Progenitor cell of endocrine pancreas (in vitro differentiated cells): ENCODE measurements around the gene TRPM3. TPM values are rescaled to one million over a fixed set of nuclear protein-coding genes. Genes with fewer than 3 reads are reported as not detected.

Experiments
- DNase-seq: peaks from one replicate; pipeline ENCODE4 v3.0.0; 2021; ENCODE audit warnings: low spot score; ENCODE audit not compliant: unreplicated experiment
- H3K27ac Mint-ChIP-seq: 2 replicates; pipeline ENCODE4 v1.8.0; 2021; ENCODE audit warnings: mild to moderate bottlenecking, moderate library complexity, mixed read lengths
- H3K27me3 Mint-ChIP-seq: 2 replicates; pipeline ENCODE4 v1.8.0; 2021; ENCODE audit warnings: mixed read lengths
- H3K36me3 Mint-ChIP-seq: 2 replicates; pipeline ENCODE4 v1.8.0; 2022; ENCODE audit warnings: mixed read lengths; ENCODE audit not compliant: insufficient read depth
- H3K4me1 Mint-ChIP-seq: 2 replicates; pipeline ENCODE4 v1.8.0; 2021; ENCODE audit warnings: low read depth, mixed read lengths
- H3K4me3 Mint-ChIP-seq: 2 replicates; pipeline ENCODE4 v1.8.0; 2021; ENCODE audit warnings: low read depth, mild to moderate bottlenecking, moderate library complexity, mixed read lengths
- H3K9me3 Mint-ChIP-seq: 2 replicates; pipeline ENCODE4 v1.8.0; 2021; ENCODE audit warnings: low read depth, mixed read lengths
- total RNA-seq: library from RNA; stranded (reverse); gene quantifications from 2 replicates; pipeline ENCODE4 v1.2.1, GENCODE V29; 2021
- TF ChIP-seq, protein P1 (sequence below): fragments of 200-600 bp; sonication (generic); IDR thresholded peaks from one replicate; pipeline ENCODE4 v1.5.0; 2021; ENCODE audit warnings: antibody characterized with exemption, mild to moderate bottlenecking; ENCODE audit not compliant: unreplicated experiment

The TRPM3 gene
- total RNA-seq, 1 donor from 2014 or later, result 1.6 TPM

DNA sequence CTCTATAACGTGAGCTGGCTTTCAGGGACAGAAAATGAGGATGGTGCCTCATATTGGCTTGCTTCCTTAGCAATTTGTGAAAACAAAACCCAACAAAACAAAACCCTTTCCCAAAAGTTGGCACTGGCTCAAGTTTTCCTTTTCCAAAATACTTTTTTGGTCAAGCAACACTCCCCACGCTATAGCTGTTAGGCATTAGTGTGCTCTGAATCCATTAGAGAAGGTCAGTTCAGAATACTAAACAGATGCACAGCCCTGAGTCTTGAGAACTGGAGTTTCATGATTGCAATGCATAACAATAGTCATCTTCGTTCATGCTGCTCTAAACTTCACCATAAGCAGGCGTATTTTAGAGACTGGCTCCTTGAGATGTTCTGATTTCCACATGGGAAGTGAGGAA lies 534.9 kb downstream of the TRPM3 start:
- no peaks in the 10 kb centered on the region for H3K36me3 Mint-ChIP-seq
- no peaks in the 10 kb centered on the region for H3K9me3 Mint-ChIP-seq
- H3K4me1 Mint-ChIP-seq, result peaks cover 9% of the 10 kb centered on the region

DNA sequence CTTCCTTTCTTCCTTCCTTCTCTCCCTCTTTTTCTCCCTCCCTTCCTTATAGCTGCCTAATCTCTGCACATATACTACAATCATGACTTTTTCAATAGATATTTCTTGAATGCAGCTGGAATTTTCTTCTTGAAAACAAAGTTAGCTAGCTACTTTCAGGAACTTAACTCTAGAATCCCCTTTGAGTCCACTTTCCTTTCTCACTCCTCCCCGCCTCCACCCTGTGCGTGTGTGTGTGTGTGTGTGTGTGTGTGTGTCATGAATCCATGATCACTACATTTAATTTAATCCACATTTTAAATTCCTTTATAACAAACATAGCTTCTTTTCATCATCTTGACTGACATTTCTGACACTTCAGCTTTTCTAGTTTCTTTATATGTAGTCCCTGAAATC lies 539.5 kb downstream of the TRPM3 start:
- no peak for DNase-seq
- H3K4me1 Mint-ChIP-seq, result peaks cover 2% of the 10 kb centered on the region
- no peaks in the 10 kb centered on the region for H3K9me3 Mint-ChIP-seq
- H3K27ac Mint-ChIP-seq, result no peak overlapping the region
- no peaks in the 10 kb centered on the region for H3K36me3 Mint-ChIP-seq
- H3K27me3 Mint-ChIP-seq, result peaks cover 3% of the 10 kb centered on the region
- TF ChIP-seq, protein P1, sequence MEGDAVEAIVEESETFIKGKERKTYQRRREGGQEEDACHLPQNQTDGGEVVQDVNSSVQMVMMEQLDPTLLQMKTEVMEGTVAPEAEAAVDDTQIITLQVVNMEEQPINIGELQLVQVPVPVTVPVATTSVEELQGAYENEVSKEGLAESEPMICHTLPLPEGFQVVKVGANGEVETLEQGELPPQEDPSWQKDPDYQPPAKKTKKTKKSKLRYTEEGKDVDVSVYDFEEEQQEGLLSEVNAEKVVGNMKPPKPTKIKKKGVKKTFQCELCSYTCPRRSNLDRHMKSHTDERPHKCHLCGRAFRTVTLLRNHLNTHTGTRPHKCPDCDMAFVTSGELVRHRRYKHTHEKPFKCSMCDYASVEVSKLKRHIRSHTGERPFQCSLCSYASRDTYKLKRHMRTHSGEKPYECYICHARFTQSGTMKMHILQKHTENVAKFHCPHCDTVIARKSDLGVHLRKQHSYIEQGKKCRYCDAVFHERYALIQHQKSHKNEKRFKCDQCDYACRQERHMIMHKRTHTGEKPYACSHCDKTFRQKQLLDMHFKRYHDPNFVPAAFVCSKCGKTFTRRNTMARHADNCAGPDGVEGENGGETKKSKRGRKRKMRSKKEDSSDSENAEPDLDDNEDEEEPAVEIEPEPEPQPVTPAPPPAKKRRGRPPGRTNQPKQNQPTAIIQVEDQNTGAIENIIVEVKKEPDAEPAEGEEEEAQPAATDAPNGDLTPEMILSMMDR, result no peak
- no peak overlapping the region for H3K4me3 Mint-ChIP-seq

More for the DNA sequence above, 534.9 kb downstream of the TRPM3 start:
- TF ChIP-seq, protein P1, result no peak
- no peak overlapping the region for H3K27ac Mint-ChIP-seq
- no peak overlapping the region for H3K4me3 Mint-ChIP-seq
- no peaks in the 10 kb centered on the region for H3K27me3 Mint-ChIP-seq
- no peak for DNase-seq

DNA sequence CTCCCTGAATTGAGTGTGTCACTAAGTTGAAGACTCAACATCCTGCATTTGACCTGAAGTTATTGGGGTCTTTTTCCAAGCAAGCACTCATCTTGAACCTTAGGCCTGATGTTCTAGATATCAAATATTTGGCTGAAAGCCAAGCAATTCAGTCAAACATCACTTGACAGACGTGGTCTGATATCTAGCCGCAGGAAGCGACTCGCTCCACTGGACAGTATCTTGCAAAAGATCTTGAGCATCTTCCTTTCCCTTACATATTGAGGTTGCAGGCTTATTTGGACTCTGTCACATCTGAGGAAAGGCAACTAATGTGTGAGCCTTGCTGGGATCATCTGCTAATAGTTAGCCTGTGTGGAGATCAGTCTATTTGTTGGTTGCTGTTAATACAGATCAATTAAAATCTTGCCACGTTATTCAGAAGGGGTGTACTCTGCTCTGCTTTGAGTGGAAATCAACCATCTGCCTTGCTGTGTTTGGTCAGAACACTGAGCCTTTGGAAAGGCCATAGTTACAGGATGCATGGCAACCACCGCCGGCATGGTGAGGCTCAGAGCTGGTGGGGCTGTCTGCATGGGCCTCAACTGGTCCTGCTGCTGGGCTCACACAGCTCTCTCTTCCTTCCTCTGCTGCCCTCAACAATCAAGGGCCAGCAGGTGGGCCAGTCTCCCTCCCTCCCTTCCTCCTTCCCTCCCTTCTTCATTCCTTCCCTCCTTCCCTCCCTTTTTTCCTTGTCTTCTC lies 540.0 kb downstream of the TRPM3 start:
- TF ChIP-seq, protein P1, result no peak
- no peaks in the 10 kb centered on the region for H3K9me3 Mint-ChIP-seq
- H3K27ac Mint-ChIP-seq, result no peak overlapping the region

DNA sequence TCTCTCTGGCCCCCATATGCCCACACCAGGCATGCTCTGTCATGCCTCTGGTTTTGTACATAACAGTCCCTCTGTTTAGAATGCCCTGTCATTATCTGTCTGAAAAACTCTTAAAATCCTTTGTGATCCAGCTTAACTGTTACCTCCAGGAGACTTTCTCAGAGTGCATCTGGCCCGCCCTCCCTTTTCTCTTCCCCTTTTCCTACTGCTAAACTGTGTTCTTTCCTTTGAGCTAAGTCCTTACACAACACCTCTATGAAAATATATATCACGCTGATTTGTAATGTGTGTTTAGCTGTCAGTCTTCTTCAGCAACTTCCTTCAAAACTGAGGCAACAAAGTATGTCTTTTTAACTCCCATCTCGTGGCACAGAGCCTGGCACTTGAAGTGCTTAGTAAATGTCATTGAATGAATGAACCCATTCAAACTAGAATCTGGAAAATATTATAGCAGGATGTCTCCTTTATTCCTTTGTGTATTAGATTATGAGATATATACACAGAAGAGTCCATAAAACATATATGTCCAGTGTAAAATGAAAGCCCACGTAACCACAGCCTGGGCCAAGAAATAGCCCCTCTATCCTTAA lies 540.7 kb downstream of the TRPM3 start:
- Mint-ChIP-seq H3K27me3 (peaks cover 3% of the 10 kb centered on the region), H3K27ac (no peak overlapping the region), H3K4me3 (no peak overlapping the region), H3K4me1 (peaks cover 2% of the 10 kb centered on the region), H3K9me3 (no peaks in the 10 kb centered on the region), H3K36me3 (no peaks in the 10 kb centered on the region)
- TF ChIP-seq, protein P1, result no peak
- DNase-seq, result no peak

More for the DNA sequence above, 540.0 kb downstream of the TRPM3 start:
- peaks cover 2% of the 10 kb centered on the region for H3K4me1 Mint-ChIP-seq
- no peak for DNase-seq
- H3K4me3 Mint-ChIP-seq, result no peak overlapping the region
- peaks cover 3% of the 10 kb centered on the region for H3K27me3 Mint-ChIP-seq
- H3K36me3 Mint-ChIP-seq, result no peaks in the 10 kb centered on the region

DNA sequence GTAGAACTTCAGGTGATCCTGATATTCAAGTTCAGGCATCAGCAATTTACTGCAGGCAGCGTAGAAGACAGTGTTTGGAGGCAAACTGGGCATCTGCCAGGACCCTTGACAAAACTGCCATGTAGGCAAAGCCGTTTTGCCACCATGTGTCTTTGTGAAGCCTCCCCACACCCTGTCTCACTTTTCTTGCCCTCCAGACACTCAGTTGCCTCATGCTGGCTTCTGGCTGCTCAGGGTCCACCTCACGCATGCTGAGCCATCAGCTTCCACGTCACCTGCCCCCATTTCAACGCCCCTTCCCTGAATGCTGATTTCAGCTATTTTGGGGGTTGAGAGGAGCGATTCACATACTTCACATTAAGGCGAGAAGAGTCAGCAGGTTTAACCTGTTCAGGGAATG lies 541.7 kb downstream of the TRPM3 start:
- no peaks in the 10 kb centered on the region for H3K36me3 Mint-ChIP-seq
- peaks cover 3% of the 10 kb centered on the region for H3K27me3 Mint-ChIP-seq

More for the DNA sequence above, 541.7 kb downstream of the TRPM3 start:
- no peaks in the 10 kb centered on the region for H3K9me3 Mint-ChIP-seq
- H3K27ac Mint-ChIP-seq, result no peak overlapping the region
- H3K4me3 Mint-ChIP-seq, result no peak overlapping the region
- peaks cover 2% of the 10 kb centered on the region for H3K4me1 Mint-ChIP-seq
- DNase-seq, result no peak
- TF ChIP-seq, protein P1, result no peak
